ENCODE measurements around the gene TMTC4. TPM values are rescaled to one million over a fixed set of nuclear protein-coding genes. Genes with fewer than 3 reads are reported as not detected.

The TMTC4 gene
- total RNA-seq, 1 experiment from 2014 or later, result 28.1 TPM

GRCh38 chr13:100668408-100668807 lies 6.2 kb downstream of the TMTC4 start:
- peaks cover under 1% of the 10 kb centered on the region for H3K23me2 ChIP-seq (ENCODE audit: insufficient read length, low read depth, low read length, poor library complexity, severe bottlenecking)
- H3K9me3 Mint-ChIP-seq, result no peaks in the 10 kb centered on the region
- H3K27me3 ChIP-seq (ENCODE audit: insufficient read depth, low read length), result no peaks in the 10 kb centered on the region

More at GRCh38 chr13:100668408-100668807, 6.2 kb downstream of the TMTC4 start:
- no peak overlapping the region for H3K14ac ChIP-seq (ENCODE audit: insufficient read depth, low read length)
- H3K4me2 ChIP-seq (ENCODE audit: insufficient read depth, insufficient read length, low read length), result no peak overlapping the region
- H3K23ac ChIP-seq (ENCODE audit: insufficient read length, low read depth, low read length), result no peak overlapping the region
- no peak overlapping the region for H2BK12ac ChIP-seq (ENCODE audit: insufficient read length, low read depth, low read length)
- no peaks in the 10 kb centered on the region for H3K9me3 ChIP-seq (ENCODE audit: control insufficient read depth, low read depth, low read length)
- H3K9ac ChIP-seq (ENCODE audit: extremely low read depth, insufficient read length, low read length), result no peak overlapping the region
- H2BK5ac ChIP-seq (ENCODE audit: insufficient read length, low read length), result no peak overlapping the region
- H3K79me2 ChIP-seq (ENCODE audit: insufficient read depth, low read length), result no peaks in the 10 kb centered on the region; the same call in 1 of the 2 replicates
- H3K27ac ChIP-seq (ENCODE audit: insufficient read length, low read depth, low read length), result no peak overlapping the region
- no peaks in the 10 kb centered on the region for H4K20me1 ChIP-seq (ENCODE audit: control insufficient read depth, insufficient read depth, insufficient read length)
- no peak overlapping the region for H4K5ac ChIP-seq (ENCODE audit: insufficient read length, low read depth, low read length)
- H2AK5ac ChIP-seq (ENCODE audit: insufficient read length, low read length), result no peak overlapping the region
- H4K91ac ChIP-seq (ENCODE audit: insufficient read length, low read depth, low read length), result no peak overlapping the region
- H3K18ac ChIP-seq (ENCODE audit: insufficient read length, low read depth, low read length), result no peak overlapping the region
- no peak overlapping the region for H4K8ac ChIP-seq (replicated peaks; ENCODE audit: insufficient read length, low read depth, low read length)
- Mint-ChIP-seq H3K27me3 (ENCODE audit: low read depth) (no peaks in the 10 kb centered on the region), H3K4me1 (peaks cover 8 to 10% of the 10 kb centered on the region in 2 experiments), H3K27ac (no peak overlapping the region), H3K4me3 (no peak overlapping the region), H3K36me3 (ENCODE audit: insufficient read depth in 1 of 3, low read depth in 3 of 3) (peaks cover 43 to 59% (median 57%) of the 10 kb centered on the region in 3 experiments; a peak in 6 of 7 replicates)
- no peak overlapping the region for H3T11ph ChIP-seq (ENCODE audit: low read length)
- no peak overlapping the region for H2BK15ac ChIP-seq (ENCODE audit: low read depth, low read length)
- TF ChIP-seq, protein P1, sequence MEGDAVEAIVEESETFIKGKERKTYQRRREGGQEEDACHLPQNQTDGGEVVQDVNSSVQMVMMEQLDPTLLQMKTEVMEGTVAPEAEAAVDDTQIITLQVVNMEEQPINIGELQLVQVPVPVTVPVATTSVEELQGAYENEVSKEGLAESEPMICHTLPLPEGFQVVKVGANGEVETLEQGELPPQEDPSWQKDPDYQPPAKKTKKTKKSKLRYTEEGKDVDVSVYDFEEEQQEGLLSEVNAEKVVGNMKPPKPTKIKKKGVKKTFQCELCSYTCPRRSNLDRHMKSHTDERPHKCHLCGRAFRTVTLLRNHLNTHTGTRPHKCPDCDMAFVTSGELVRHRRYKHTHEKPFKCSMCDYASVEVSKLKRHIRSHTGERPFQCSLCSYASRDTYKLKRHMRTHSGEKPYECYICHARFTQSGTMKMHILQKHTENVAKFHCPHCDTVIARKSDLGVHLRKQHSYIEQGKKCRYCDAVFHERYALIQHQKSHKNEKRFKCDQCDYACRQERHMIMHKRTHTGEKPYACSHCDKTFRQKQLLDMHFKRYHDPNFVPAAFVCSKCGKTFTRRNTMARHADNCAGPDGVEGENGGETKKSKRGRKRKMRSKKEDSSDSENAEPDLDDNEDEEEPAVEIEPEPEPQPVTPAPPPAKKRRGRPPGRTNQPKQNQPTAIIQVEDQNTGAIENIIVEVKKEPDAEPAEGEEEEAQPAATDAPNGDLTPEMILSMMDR (conservative IDR thresholded peaks at IDR 0.05), result no peak
- no peak overlapping the region for H3K4ac ChIP-seq (ENCODE audit: low read depth, low read length)
- no peak overlapping the region for H2AFZ ChIP-seq (ENCODE audit: low read length)
- DNase-seq, result no peak
- no peak overlapping the region for H2BK120ac ChIP-seq (ENCODE audit: low read depth, low read length, poor library complexity, severe bottlenecking)
- H3K56ac ChIP-seq (ENCODE audit: insufficient read length, low read depth, low read length), result no peak overlapping the region
- no peak overlapping the region for H2BK20ac ChIP-seq (ENCODE audit: low read depth, low read length, poor library complexity, severe bottlenecking)
- no CpG with 5 or more reads among the region's 7 CpGs for WGBS (ENCODE audit: extremely low coverage, insufficient read length, low lambda C conversion rate)
- no peaks in the 10 kb centered on the region for H3K4me1 ChIP-seq (ENCODE audit: insufficient read depth, low read length)
- H3K79me1 ChIP-seq (ENCODE audit: insufficient read depth, low read depth, low read length, poor library complexity, severe bottlenecking), result no peaks in the 10 kb centered on the region
